H1 (cell line): ENCODE results near the gene CDS2. TPM values are rescaled to one million over a fixed set of nuclear protein-coding genes. Genes with fewer than 3 reads are reported as not detected.

Experiments
- CHD2 ChIP-seq: IDR thresholded peaks from 2 replicates; pipeline ENCODE4 v1.6.1; 2012; ENCODE audit warnings: low read length, improper control_type of control experiment
- FOSL1 ChIP-seq: IDR thresholded peaks from 2 replicates; pipeline ENCODE4 v1.6.1; 2011; ENCODE audit warnings: mild to moderate bottlenecking, low read depth, low read length, moderate library complexity; ENCODE audit not compliant: insufficient read depth
- NANOG ChIP-seq: IDR thresholded peaks from 2 replicates; pipeline ENCODE4 v1.6.1; 2011; ENCODE audit warnings: low read length, low read depth, mild to moderate bottlenecking, inconsistent platforms; ENCODE audit not compliant: insufficient read depth, poor library complexity, severe bottlenecking
- polyA plus RNA-seq, 7 experiments: library from polyadenylated mRNA; depleted of rRNA in 3 of 7; stranded (reverse) in 5 of 7; unstranded in 2 of 7; fragments of >200 nt in 5 of 7; fragments of 200-250 nt in 2 of 7; gene quantifications; 1 replicate in 5 of 7; 2 replicates in 1 of 7; 4 replicates in 1 of 7; pipeline versions ENCODE4 v1.2.1 to v1.2.3, GENCODE V29; 2011 to 2013; ENCODE audit warnings: missing spikeins in 2 of 7, mixed read lengths in 2 of 7
- total RNA-seq: library from RNA; stranded (reverse); fragmentation: NEBNext Ultra II Directional; extraction: Animal tissue kit (Norgen Biotek cat#: 25700); gene quantifications from 2 replicates; pipeline ENCODE4 v1.2.1, GENCODE V29; 2021

CDS2 gene
- total and polyA plus RNA-seq, 2 of the 8 experiments (the other 6 are each of a cell fraction or from before 2014, with no cell fraction given), result 54.0 to 56.2 TPM

GRCh38 chr20:5143851-5144250 lies 17.0 kb downstream of the CDS2 start (continued):
- TF ChIP-seq FOSL1, result no peak
- no peak for TF ChIP-seq CHD2
- TF ChIP-seq NANOG, result no peak
